ENCODE results near the gene PIAS1.

- TF ChIP-seq, protein P1, sequence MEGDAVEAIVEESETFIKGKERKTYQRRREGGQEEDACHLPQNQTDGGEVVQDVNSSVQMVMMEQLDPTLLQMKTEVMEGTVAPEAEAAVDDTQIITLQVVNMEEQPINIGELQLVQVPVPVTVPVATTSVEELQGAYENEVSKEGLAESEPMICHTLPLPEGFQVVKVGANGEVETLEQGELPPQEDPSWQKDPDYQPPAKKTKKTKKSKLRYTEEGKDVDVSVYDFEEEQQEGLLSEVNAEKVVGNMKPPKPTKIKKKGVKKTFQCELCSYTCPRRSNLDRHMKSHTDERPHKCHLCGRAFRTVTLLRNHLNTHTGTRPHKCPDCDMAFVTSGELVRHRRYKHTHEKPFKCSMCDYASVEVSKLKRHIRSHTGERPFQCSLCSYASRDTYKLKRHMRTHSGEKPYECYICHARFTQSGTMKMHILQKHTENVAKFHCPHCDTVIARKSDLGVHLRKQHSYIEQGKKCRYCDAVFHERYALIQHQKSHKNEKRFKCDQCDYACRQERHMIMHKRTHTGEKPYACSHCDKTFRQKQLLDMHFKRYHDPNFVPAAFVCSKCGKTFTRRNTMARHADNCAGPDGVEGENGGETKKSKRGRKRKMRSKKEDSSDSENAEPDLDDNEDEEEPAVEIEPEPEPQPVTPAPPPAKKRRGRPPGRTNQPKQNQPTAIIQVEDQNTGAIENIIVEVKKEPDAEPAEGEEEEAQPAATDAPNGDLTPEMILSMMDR (IDR thresholded peaks at IDR 0.05), result no peak
- no peak for TF ChIP-seq POLR2A (IDR thresholded peaks at IDR 0.05)
Measured at GRCh38 chr15:68211656-68212320, 157.7 kb downstream of the PIAS1 start.
